Measurements from ENCODE around the gene PCSK7. TPM values are rescaled to one million over a fixed set of nuclear protein-coding genes. Genes with fewer than 3 reads are reported as not detected.

PCSK7 gene
- total and polyA plus RNA-seq, 2 experiments from 2014 or later, result 31.7 to 46.6 TPM

DNA sequence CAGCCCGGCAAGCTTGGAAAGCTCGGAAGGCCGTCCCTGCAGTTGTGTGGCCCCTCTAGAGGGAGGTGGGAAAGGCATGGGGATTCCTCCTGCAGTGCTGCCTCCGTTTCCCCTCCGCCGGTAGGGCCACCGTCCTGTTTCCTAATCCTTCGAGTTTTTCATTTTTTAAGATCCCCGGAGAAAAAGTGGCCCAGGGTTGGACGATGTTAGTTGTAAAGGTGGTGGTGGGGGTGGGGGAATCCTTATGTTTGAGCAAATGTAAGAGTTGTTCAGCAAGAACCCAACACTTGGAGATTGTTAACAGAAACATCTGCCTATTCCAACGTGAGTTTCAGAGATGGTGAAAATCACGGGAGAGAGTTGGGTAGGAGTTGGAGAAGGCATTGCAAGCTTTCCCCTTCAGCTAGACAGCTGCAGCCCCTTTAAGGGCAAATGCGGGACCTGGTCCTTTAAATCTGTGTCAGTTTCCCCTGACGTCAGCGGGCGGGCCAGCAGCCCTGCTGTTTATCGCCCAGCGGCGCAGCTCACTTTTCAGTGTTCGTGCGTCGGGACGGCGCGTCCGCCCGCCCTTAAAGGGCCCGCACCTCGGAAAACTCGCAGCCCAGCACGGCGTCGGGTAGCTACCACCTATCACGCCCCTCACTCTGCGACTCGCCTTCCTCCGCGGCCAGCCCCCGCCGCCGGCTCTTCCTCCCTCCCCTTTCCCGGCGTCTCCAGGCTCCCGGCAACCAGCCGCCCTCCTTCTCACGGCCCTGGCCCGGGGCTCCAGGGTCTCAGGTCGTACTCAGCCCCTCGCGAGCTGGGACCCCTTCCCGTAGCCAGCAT, 53.5 kb downstream of the PCSK7 start, which contains the start of gene SIDT2:
TSS of gene SIDT2 (plus strand) at position 534 of the 825 bp plus-strand sequence. CDS start 521 bp downstream, outside the sequence.
- H3K36me3 ChIP-seq, result no peaks in the 10 kb centered on the region
- TF ChIP-seq, protein P1, sequence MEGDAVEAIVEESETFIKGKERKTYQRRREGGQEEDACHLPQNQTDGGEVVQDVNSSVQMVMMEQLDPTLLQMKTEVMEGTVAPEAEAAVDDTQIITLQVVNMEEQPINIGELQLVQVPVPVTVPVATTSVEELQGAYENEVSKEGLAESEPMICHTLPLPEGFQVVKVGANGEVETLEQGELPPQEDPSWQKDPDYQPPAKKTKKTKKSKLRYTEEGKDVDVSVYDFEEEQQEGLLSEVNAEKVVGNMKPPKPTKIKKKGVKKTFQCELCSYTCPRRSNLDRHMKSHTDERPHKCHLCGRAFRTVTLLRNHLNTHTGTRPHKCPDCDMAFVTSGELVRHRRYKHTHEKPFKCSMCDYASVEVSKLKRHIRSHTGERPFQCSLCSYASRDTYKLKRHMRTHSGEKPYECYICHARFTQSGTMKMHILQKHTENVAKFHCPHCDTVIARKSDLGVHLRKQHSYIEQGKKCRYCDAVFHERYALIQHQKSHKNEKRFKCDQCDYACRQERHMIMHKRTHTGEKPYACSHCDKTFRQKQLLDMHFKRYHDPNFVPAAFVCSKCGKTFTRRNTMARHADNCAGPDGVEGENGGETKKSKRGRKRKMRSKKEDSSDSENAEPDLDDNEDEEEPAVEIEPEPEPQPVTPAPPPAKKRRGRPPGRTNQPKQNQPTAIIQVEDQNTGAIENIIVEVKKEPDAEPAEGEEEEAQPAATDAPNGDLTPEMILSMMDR (IDR thresholded peaks at IDR 0.05; ENCODE audit: low read depth, low read length), result no peak
- H3K4me3 ChIP-seq, result peak within 1 kb of the TSS; percentile 81
- DNase-seq (ENCODE audit: low read depth in 1 of 2, low spot score in 1 of 2), result peak; percentile 97 to 99
- H3K9me3 ChIP-seq (ENCODE audit: low read depth), result no peaks in the 10 kb centered on the region
- peaks cover 19% of the 10 kb centered on the region for H3K4me1 ChIP-seq (ENCODE audit: low read depth)
- peak within 1 kb of the TSS; percentile 90 for H3K27ac ChIP-seq
- H3K27me3 ChIP-seq, result no peaks in the 10 kb centered on the region

DNA sequence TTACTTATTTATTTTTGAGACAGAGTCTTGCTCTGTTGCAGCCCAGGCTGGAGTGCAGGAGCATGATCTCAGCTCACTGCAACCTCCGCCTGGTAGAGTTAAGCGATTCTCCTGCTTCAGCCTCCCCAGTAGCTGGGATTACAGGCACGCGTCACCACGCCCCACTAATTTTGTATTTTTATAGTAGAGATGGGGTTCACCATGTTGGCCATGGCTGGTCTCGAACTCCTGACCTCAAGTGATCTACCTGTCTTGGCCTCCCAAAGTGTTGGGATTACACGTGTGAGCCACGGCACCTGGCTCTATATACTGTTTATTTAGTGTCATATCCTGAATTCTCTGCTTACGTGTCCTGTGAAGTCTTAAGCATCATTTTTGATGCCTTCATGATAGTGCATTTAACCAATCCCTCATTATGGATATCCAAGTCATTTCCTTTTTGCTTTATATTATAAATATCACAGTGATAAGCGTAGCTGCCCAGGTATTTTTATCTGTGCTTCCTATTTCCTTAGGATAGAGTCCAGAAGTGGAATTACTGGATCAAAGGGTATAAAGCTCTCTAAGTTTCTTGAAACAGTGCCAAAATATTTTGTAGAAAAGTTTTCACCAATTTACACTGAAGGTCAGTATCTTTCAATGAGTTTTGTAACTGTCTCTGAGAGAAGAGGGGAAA, 54.2 kb downstream of the PCSK7 start:
- Histone ChIP-seq H3K4me1 (ENCODE audit: low read depth) (peaks cover 27% of the 10 kb centered on the region), H3K9me3 (ENCODE audit: low read depth) (no peaks in the 10 kb centered on the region), H3K36me3 (no peaks in the 10 kb centered on the region), H3K4me3 (peak overlapping the region; percentile 81), H3K27ac (peak overlapping the region; percentile 90), H3K27me3 (no peaks in the 10 kb centered on the region)
- TF ChIP-seq, protein P1 (IDR thresholded peaks at IDR 0.05; ENCODE audit: low read depth, low read length), result no peak
- no peak for DNase-seq (ENCODE audit: low read depth in 1 of 2, low spot score in 1 of 2)

- TF ChIP-seq, protein P1 (IDR thresholded peaks at IDR 0.05; ENCODE audit: low read depth, low read length), result no peak
Observed at GRCh38 chr11:117176186-117176585, 55.7 kb downstream of the PCSK7 start.

GRCh38 chr11:117175781-117176180, 56.1 kb downstream of the PCSK7 start:
- Histone ChIP-seq H3K9me3 (ENCODE audit: low read depth) (no peaks in the 10 kb centered on the region), H3K27me3 (no peaks in the 10 kb centered on the region), H3K4me1 (ENCODE audit: low read depth) (peaks cover 34% of the 10 kb centered on the region), H3K27ac (no peak overlapping the region), H3K36me3 (no peaks in the 10 kb centered on the region), H3K4me3 (no peak overlapping the region)
- peak in 1 of 2 donors; percentile 26 for DNase-seq (ENCODE audit: low read depth in 1 of 2, low spot score in 1 of 2)
- TF ChIP-seq, protein P1 (IDR thresholded peaks at IDR 0.05; ENCODE audit: low read depth, low read length), result no peak

More at GRCh38 chr11:117176186-117176585, 55.7 kb downstream of the PCSK7 start:
- Histone ChIP-seq H3K36me3 (no peaks in the 10 kb centered on the region), H3K27me3 (no peaks in the 10 kb centered on the region), H3K27ac (no peak overlapping the region), H3K4me1 (ENCODE audit: low read depth) (peaks cover 34% of the 10 kb centered on the region), H3K9me3 (ENCODE audit: low read depth) (no peaks in the 10 kb centered on the region), H3K4me3 (no peak overlapping the region)
- no peak for DNase-seq (ENCODE audit: low read depth in 1 of 2, low spot score in 1 of 2)

- TF ChIP-seq, protein P1 (IDR thresholded peaks at IDR 0.05; ENCODE audit: low read depth, low read length), result no peak
- Histone ChIP-seq H3K4me1 (ENCODE audit: low read depth) (peaks cover 31% of the 10 kb centered on the region), H3K9me3 (ENCODE audit: low read depth) (no peaks in the 10 kb centered on the region), H3K27me3 (no peaks in the 10 kb centered on the region), H3K27ac (no peak overlapping the region), H3K36me3 (no peaks in the 10 kb centered on the region), H3K4me3 (no peak overlapping the region)
- no peak for DNase-seq (ENCODE audit: low read depth in 1 of 2, low spot score in 1 of 2)
Observed at GRCh38 chr11:117175104-117175503, 56.8 kb downstream of the PCSK7 start.
